HEK293 (cell line): ENCODE results near the gene ASF1A.

ENCODE experiments used
- EGR2 ChIP-seq: fragments of 450-650 bp; formaldehyde crosslinking; IDR thresholded peaks from 2 replicates; pipeline ENCODE4 v1.5.1; 2016; ENCODE audit warnings: low read depth, missing biosample characterization, missing genetic modification characterization
- PRDM1 ChIP-seq: fragments of 450-650 bp; formaldehyde crosslinking; IDR thresholded peaks from 2 replicates; pipeline ENCODE4; 2016; ENCODE audit warnings: missing biosample characterization, missing genetic modification characterization
- ZNF169 ChIP-seq: fragments of 450-650 bp; formaldehyde crosslinking; IDR thresholded peaks from 2 replicates; pipeline ENCODE4 v1.5.1; 2016; ENCODE audit warnings: missing biosample characterization, missing genetic modification characterization
- ZNF544 ChIP-seq: fragments of 450-650 bp; formaldehyde crosslinking; IDR thresholded peaks from 2 replicates; pipeline ENCODE4 v1.5.0; 2017; ENCODE audit warnings: missing biosample characterization, missing genetic modification characterization
- ZNF585B ChIP-seq: fragments of 450-650 bp; formaldehyde crosslinking; IDR thresholded peaks from 2 replicates; pipeline ENCODE4 v1.5.1; 2016; ENCODE audit warnings: missing biosample characterization, missing genetic modification characterization
- TF ChIP-seq, protein P1 (sequence below): fragments of 450-650 bp; formaldehyde crosslinking; IDR thresholded peaks from 2 replicates; pipeline ENCODE4 v1.5.1; 2016; ENCODE audit warnings: missing biosample characterization, missing genetic modification characterization
- TF ChIP-seq, protein P2 (sequence below): fragments of 450-650 bp; formaldehyde crosslinking; IDR thresholded peaks from 2 replicates; pipeline ENCODE4 v1.5.1; 2016; ENCODE audit warnings: missing biosample characterization, missing genetic modification characterization, borderline replicate concordance
- TF ChIP-seq, protein P3 (sequence below): fragments of 450-650 bp; formaldehyde crosslinking; IDR thresholded peaks from 2 replicates; pipeline ENCODE4 v1.5.1; 2016; ENCODE audit warnings: missing biosample characterization, missing genetic modification characterization

DNA sequence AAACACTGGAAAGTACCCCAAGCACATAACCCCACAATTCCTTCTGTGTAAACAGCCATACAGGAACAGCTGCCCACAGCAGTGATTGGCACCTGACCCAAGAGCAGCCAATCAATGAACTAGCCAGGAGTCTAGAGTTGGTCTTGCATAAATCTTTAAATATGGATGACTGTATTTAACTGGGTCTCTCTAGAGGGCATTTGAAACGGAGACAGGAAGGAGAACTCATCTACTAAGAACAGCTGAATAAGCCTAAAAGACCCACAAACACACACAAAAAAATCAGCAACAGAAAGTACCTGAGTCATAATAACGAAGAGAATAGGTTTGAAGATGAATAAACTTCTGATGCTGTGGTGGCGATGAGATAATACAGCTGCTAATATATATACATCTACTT is 49.0 kb upstream of the ASF1A start:
- TF ChIP-seq ZNF169 (tag by site-specific recombination) (no peak), PRDM1 (tag by site-specific recombination) (no peak), ZNF544 (no peak), ZNF585B (tag by site-specific recombination) (no peak), EGR2 (tag by site-specific recombination) (no peak)
- TF ChIP-seq, protein P1, sequence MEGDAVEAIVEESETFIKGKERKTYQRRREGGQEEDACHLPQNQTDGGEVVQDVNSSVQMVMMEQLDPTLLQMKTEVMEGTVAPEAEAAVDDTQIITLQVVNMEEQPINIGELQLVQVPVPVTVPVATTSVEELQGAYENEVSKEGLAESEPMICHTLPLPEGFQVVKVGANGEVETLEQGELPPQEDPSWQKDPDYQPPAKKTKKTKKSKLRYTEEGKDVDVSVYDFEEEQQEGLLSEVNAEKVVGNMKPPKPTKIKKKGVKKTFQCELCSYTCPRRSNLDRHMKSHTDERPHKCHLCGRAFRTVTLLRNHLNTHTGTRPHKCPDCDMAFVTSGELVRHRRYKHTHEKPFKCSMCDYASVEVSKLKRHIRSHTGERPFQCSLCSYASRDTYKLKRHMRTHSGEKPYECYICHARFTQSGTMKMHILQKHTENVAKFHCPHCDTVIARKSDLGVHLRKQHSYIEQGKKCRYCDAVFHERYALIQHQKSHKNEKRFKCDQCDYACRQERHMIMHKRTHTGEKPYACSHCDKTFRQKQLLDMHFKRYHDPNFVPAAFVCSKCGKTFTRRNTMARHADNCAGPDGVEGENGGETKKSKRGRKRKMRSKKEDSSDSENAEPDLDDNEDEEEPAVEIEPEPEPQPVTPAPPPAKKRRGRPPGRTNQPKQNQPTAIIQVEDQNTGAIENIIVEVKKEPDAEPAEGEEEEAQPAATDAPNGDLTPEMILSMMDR (tag by site-specific recombination), result no peak
- TF ChIP-seq, protein P2, sequence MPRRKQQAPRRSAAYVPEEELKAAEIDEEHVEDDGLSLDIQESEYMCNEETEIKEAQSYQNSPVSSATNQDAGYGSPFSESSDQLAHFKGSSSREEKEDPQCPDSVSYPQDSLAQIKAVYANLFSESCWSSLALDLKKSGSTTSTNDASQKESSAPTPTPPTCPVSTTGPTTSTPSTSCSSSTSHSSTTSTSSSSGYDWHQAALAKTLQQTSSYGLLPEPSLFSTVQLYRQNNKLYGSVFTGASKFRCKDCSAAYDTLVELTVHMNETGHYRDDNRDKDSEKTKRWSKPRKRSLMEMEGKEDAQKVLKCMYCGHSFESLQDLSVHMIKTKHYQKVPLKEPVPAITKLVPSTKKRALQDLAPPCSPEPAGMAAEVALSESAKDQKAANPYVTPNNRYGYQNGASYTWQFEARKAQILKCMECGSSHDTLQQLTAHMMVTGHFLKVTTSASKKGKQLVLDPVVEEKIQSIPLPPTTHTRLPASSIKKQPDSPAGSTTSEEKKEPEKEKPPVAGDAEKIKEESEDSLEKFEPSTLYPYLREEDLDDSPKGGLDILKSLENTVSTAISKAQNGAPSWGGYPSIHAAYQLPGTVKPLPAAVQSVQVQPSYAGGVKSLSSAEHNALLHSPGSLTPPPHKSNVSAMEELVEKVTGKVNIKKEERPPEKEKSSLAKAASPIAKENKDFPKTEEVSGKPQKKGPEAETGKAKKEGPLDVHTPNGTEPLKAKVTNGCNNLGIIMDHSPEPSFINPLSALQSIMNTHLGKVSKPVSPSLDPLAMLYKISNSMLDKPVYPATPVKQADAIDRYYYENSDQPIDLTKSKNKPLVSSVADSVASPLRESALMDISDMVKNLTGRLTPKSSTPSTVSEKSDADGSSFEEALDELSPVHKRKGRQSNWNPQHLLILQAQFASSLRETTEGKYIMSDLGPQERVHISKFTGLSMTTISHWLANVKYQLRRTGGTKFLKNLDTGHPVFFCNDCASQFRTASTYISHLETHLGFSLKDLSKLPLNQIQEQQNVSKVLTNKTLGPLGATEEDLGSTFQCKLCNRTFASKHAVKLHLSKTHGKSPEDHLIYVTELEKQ (tag by site-specific recombination), result no peak
- TF ChIP-seq, protein P3, sequence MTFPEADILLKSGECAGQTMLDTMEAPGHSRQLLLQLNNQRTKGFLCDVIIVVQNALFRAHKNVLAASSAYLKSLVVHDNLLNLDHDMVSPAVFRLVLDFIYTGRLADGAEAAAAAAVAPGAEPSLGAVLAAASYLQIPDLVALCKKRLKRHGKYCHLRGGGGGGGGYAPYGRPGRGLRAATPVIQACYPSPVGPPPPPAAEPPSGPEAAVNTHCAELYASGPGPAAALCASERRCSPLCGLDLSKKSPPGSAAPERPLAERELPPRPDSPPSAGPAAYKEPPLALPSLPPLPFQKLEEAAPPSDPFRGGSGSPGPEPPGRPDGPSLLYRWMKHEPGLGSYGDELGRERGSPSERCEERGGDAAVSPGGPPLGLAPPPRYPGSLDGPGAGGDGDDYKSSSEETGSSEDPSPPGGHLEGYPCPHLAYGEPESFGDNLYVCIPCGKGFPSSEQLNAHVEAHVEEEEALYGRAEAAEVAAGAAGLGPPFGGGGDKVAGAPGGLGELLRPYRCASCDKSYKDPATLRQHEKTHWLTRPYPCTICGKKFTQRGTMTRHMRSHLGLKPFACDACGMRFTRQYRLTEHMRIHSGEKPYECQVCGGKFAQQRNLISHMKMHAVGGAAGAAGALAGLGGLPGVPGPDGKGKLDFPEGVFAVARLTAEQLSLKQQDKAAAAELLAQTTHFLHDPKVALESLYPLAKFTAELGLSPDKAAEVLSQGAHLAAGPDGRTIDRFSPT (tag by site-specific recombination), result no peak
